PFSK-1 (cell line): ENCODE results near the gene ABCG1.

Experiments used
- FOXP2 ChIP-seq: optimal IDR thresholded peaks from 2 replicates; pipeline ENCODE3; 2011; ENCODE audit warnings: borderline replicate concordance, control low read depth, inconsistent platforms; ENCODE audit not compliant: insufficient read depth; ENCODE audit errors: extremely low read length, extremely low read depth
- POLR2AphosphoS5 ChIP-seq: IDR thresholded peaks from 2 replicates; pipeline ENCODE4 v1.6.1; 2012; ENCODE audit warnings: low read depth, mild to moderate bottlenecking, control low read depth, low read length, moderate library complexity
- REST ChIP-seq, 2 experiments: IDR thresholded peaks; 2 replicates each; pipeline versions ENCODE4 v1.6.1 to v1.8.0; 2011 to 2012; ENCODE audit warnings: low read depth in 2 of 2, low read length in 2 of 2, control low read depth in 1 of 2, inconsistent platforms in 1 of 2, mild to moderate bottlenecking in 1 of 2, moderate library complexity in 1 of 2; ENCODE audit not compliant: insufficient read depth in 1 of 2
- SIN3A ChIP-seq: IDR thresholded peaks from 2 replicates; pipeline ENCODE4 v1.6.1; 2012; ENCODE audit warnings: mild to moderate bottlenecking, low read length, moderate library complexity, borderline replicate concordance; ENCODE audit not compliant: insufficient read depth
- TAF1 ChIP-seq: IDR thresholded peaks from 2 replicates; pipeline ENCODE4 v1.6.1; 2012; ENCODE audit warnings: low read length, control low read depth, borderline replicate concordance; ENCODE audit not compliant: insufficient read depth

The ABCG1 gene

DNA sequence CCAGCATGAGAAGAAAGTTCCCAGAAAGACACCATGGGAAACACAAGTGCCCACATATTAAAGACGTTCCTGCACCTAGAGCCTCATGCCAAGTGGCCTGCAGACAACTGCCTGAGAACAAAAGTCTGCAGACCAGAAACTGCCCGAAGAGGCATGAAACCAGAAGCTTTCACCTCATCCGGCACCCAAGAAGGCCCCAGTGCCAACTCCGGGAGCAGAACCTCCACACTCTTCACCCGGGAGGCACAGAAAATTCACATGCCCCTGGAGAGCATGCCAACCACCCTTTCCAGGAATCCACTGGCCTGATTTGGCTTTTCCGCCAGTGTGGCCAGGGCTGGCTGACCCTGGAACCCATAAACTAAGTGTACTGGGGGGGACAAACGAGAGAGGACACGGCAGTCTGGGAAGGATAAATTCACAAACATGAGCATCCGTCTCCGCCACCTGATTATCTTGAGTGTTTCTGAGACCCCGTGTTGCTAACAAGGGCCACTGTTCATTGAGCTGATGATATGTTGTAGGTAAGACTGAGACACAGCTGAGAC is 125.1 kb downstream of the ABCG1 start:
- TF ChIP-seq FOXP2 (no peak), REST (IDR thresholded peaks at IDR 0.05; ENCODE audit: insufficient read depth in 1 of 2, low read depth in 2 of 2, low read length in 2 of 2) (no peak), POLR2AphosphoS5 (no peak), SIN3A (no peak), TAF1 (no peak)

DNA sequence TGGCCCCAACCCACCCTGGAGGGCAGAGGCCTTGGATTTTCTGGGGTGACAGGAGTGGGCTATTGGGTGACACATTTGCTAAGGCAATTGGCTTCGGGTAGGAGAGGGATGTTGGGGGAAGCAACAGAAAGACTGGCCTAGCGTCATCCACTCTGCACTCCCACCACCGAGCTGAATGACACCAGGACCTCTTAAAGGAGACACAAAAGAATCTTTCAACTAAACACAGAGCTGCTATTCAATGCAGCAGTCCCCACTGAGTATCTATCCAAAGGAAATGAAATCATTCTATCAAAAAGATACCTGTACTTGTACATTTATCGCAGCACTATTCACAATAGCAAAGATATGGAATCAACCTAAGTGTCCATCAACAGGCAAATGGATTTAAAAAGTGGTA is 125.7 kb downstream of the ABCG1 start:
- TF ChIP-seq FOXP2 (no peak), SIN3A (no peak), REST (IDR thresholded peaks at IDR 0.05; ENCODE audit: insufficient read depth in 1 of 2, low read depth in 2 of 2, low read length in 2 of 2) (no peak), TAF1 (no peak), POLR2AphosphoS5 (no peak)

DNA sequence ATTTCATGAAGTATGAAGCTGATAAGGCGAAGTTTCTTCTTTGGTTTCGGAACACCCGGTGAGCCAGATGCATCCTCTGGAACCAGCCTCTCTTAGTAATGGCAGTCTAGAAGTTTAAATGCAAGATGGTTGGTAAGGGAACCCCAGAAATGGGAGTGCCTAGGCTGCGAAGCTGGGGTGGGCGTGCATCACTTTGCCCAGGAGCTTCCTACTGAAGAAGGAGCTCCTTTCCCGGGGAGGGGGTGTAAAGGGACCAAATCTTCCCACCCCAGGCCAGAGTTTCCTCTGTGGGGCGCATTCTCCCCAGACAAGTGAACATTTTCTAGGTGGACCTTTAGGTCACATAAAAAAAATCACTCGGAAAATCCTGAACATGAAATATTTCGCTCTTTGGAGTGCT is 127.5 kb downstream of the ABCG1 start:
- TF ChIP-seq FOXP2 = no peak
- no peak for TF ChIP-seq REST (IDR thresholded peaks at IDR 0.05; ENCODE audit: insufficient read depth in 1 of 2, low read depth in 2 of 2, low read length in 2 of 2)
- no peak for TF ChIP-seq SIN3A
- TF ChIP-seq POLR2AphosphoS5 = no peak
- TF ChIP-seq TAF1 = no peak
